Thoracic aorta (tissue), 2 donors: ENCODE results near the gene FARP1. TPM values are rescaled to one million over a fixed set of nuclear protein-coding genes. Genes with fewer than 3 reads are reported as not detected.

Experiments
- ATAC-seq: fragments of 150-250 bp; one replicate; pipeline ENCODE4 v1.8.0; 2017; ENCODE audit warnings: low read depth; ENCODE audit not compliant: insufficient number of reproducible peaks, low FRiP score
- DNase-seq: peaks from one replicate; pipeline ENCODE4 v3.0.0-alpha.2; 2020; ENCODE audit warnings: low spot score
- H3K27ac ChIP-seq, 2 donors: fragments of 200-600 bp; sonication (generic); 1 replicate in 1 of 2; 2 replicates in 1 of 2; pipeline ENCODE4 v1.5.1; 2016; ENCODE audit warnings: mild to moderate bottlenecking in 2 of 2, moderate library complexity in 2 of 2
- H3K27me3 ChIP-seq: fragments of 200-600 bp; sonication (generic); replicated peaks from 2 replicates; pipeline ENCODE4 v1.6.0; 2016; ENCODE audit warnings: mild to moderate bottlenecking; ENCODE audit not compliant: insufficient read depth
- H3K36me3 ChIP-seq: fragments of 200-600 bp; sonication (generic); one replicate; pipeline ENCODE4 v1.5.1; 2016
- H3K4me1 ChIP-seq, 2 donors: fragments of 200-600 bp; sonication (generic); 1 replicate in 1 of 2; 2 replicates in 1 of 2; pipeline versions ENCODE4 v1.5.1 to v1.6.0; 2016; ENCODE audit warnings: low read depth in 2 of 2, mild to moderate bottlenecking in 1 of 2; ENCODE audit not compliant: control insufficient read depth in 1 of 2
- H3K4me3 ChIP-seq: fragments of 200-600 bp; sonication (generic); 2 replicates; pipeline ENCODE4 v1.5.1; 2016; ENCODE audit warnings: mild to moderate bottlenecking
- H3K9me3 ChIP-seq: fragments of 200-600 bp; sonication (generic); 2 replicates; pipeline ENCODE4 v1.5.1; 2016
- CTCF ChIP-seq: fragments of 200-600 bp; sonication (generic); IDR thresholded peaks from one replicate; pipeline ENCODE4 v1.5.1; 2019; ENCODE audit warnings: antibody characterized with exemption
- total RNA-seq, 2 donors: library from RNA; depleted of rRNA; stranded (reverse); fragments of >200 nt; gene quantifications; one replicate each; pipeline versions ENCODE4 v1.1.0 to v1.2.3, GENCODE V29; 2016

Gene FARP1
- total RNA-seq, 2 donors from 2014 or later = 17.6 to 30.3 TPM

GRCh38 chr13:98399756-98400155 is 256.9 kb downstream of the FARP1 start:
- Histone ChIP-seq H3K27ac (no peak overlapping the region), H3K36me3 (no peaks in the 10 kb centered on the region), H3K9me3 (no peaks in the 10 kb centered on the region), H3K27me3 (no peaks in the 10 kb centered on the region), H3K4me1 (no peaks in the 10 kb centered on the region), H3K4me3 (no peak overlapping the region)
- ATAC-seq = no peak
- no peak for DNase-seq
- TF ChIP-seq CTCF = no peak

- ATAC-seq (no peak), DNase-seq (no peak)
- H3K9me3 ChIP-seq = no peaks in the 10 kb centered on the region
- no peak overlapping the region for H3K27ac ChIP-seq
- no peak overlapping the region for H3K4me3 ChIP-seq
- no peaks in the 10 kb centered on the region for H3K27me3 ChIP-seq
- H3K36me3 ChIP-seq = no peaks in the 10 kb centered on the region
- no peak for TF ChIP-seq CTCF
- no peaks in the 10 kb centered on the region for H3K4me1 ChIP-seq
Observed at GRCh38 chr13:98401934-98402333, 259.0 kb downstream of the FARP1 start.

GRCh38 chr13:98403076-98403475 is 260.2 kb downstream of the FARP1 start:
- Histone ChIP-seq H3K4me3 (no peak overlapping the region), H3K9me3 (no peaks in the 10 kb centered on the region), H3K4me1 (no peaks in the 10 kb centered on the region), H3K36me3 (no peaks in the 10 kb centered on the region), H3K27me3 (no peaks in the 10 kb centered on the region), H3K27ac (no peak overlapping the region)
- no peak for TF ChIP-seq CTCF
- ATAC-seq = no peak
- DNase-seq = no peak

GRCh38 chr13:98405107-98405571 is 262.2 kb downstream of the FARP1 start:
- H3K27me3 ChIP-seq = no peaks in the 10 kb centered on the region
- H3K36me3 ChIP-seq = no peaks in the 10 kb centered on the region
- H3K4me1 ChIP-seq = no peaks in the 10 kb centered on the region
- no peak for ATAC-seq
- TF ChIP-seq CTCF = no peak
- DNase-seq = no peak
- H3K9me3 ChIP-seq = no peaks in the 10 kb centered on the region
- H3K27ac ChIP-seq = no peak overlapping the region
- H3K4me3 ChIP-seq = no peak overlapping the region

GRCh38 chr13:98405690-98406344 is 262.9 kb downstream of the FARP1 start:
- H3K27me3 ChIP-seq = no peaks in the 10 kb centered on the region

More at GRCh38 chr13:98405690-98406344, 262.9 kb downstream of the FARP1 start:
- H3K4me1 ChIP-seq = no peaks in the 10 kb centered on the region
- H3K9me3 ChIP-seq = no peaks in the 10 kb centered on the region
- no peak overlapping the region for H3K4me3 ChIP-seq
- no peak for DNase-seq
- no peak for TF ChIP-seq CTCF
- no peaks in the 10 kb centered on the region for H3K36me3 ChIP-seq
- no peak for ATAC-seq
- no peak overlapping the region for H3K27ac ChIP-seq
